ENCODE measurements around the gene KRTAP10-9.
"Not testable (repeated sequence)": the region's sequence is repeated elsewhere in the genome, so short reads cannot be mapped to it uniquely, and the experiment has no call there.

- TF ChIP-seq CTCF, POLR2A (IDR thresholded peaks at IDR 0.05): not testable (repeated sequence)
Measured at GRCh38 chr21:44591801-44592130, 35.1 kb upstream of the KRTAP10-9 start.

Data from heart left ventricle (tissue), 13 donors.